Stomach (tissue), 4 donors: Measurements from ENCODE around the gene P4HB.

Experiments used
- CTCF ChIP-seq, 7 experiments: fragments of 450-650 bp in 4 of 7; fragments of 200-600 bp in 3 of 7; sonication (generic) in 3 of 7; IDR thresholded peaks; one replicate each; pipeline ENCODE4 v1.5.1; 2016 to 2019; ENCODE audit warnings: antibody characterized with exemption in 7 of 7, control low read depth in 2 of 7, mild to moderate bottlenecking in 1 of 7
- POLR2A ChIP-seq, 4 donors: fragments of 450-650 bp; IDR thresholded peaks; one replicate each; pipeline ENCODE4 v1.6.1; 2016; ENCODE audit warnings: antibody characterized with exemption in 4 of 4, control low read depth in 2 of 4, mild to moderate bottlenecking in 1 of 4, moderate library complexity in 1 of 4
- POLR2AphosphoS5 ChIP-seq, 3 donors: sonication (generic); formaldehyde crosslinking; IDR thresholded peaks; one replicate each; pipeline ENCODE4 v1.6.1; 2016; ENCODE audit warnings: antibody characterized with exemption in 3 of 3

GRCh38 chr17:81870131-81870980 is 10.0 kb upstream of the P4HB start:
- TF ChIP-seq CTCF (IDR thresholded peaks at IDR 0.05) (no peak), POLR2AphosphoS5 (IDR thresholded peaks at IDR 0.05) (no peak), POLR2A (IDR thresholded peaks at IDR 0.05) (no peak)
